OCI-LY1 (cell line): ENCODE data around the gene NPAS3.

Experiments used
- H2AFZ ChIP-seq: fragments of 200-600 bp; sonication (generic), shearing (Covaris generic); 2 replicates; pipeline ENCODE4 v1.6.0; 2014; ENCODE audit warnings: antibody characterized with exemption, mild to moderate bottlenecking, low read length
- H3F3A ChIP-seq: fragments of 200-600 bp; sonication (generic), shearing (Covaris generic); 2 replicates; pipeline ENCODE4 v1.6.0; 2014; ENCODE audit warnings: mild to moderate bottlenecking, antibody characterized with exemption, low read length, moderate library complexity; ENCODE audit not compliant: insufficient read depth
- H3K27ac ChIP-seq: fragments of 200-600 bp; sonication (generic); 2 replicates; pipeline ENCODE4 v1.5.1; 2014; ENCODE audit warnings: low read length, mixed run types, mild to moderate bottlenecking, low read depth; ENCODE audit not compliant: poor library complexity, severe bottlenecking
- H3K27me3 ChIP-seq: fragments of 200-600 bp; sonication (generic); 2 replicates; pipeline ENCODE4 v1.6.0; 2014; ENCODE audit warnings: antibody characterized with exemption, mild to moderate bottlenecking, low read length, moderate library complexity; ENCODE audit not compliant: insufficient read depth
- H3K36me3 ChIP-seq: fragments of 200-600 bp; sonication (generic); 2 replicates; pipeline ENCODE4 v1.6.1; 2014; ENCODE audit warnings: mild to moderate bottlenecking, antibody characterized with exemption, low read length, moderate library complexity, mixed read lengths; ENCODE audit not compliant: insufficient read depth
- H3K4me1 ChIP-seq: fragments of 200-600 bp; sonication (generic); 2 replicates; pipeline ENCODE4 v1.5.1; 2014; ENCODE audit warnings: mild to moderate bottlenecking, low read length, moderate library complexity; ENCODE audit not compliant: insufficient read depth, severe bottlenecking
- H3K4me2 ChIP-seq: fragments of 200-600 bp; sonication (generic), shearing (Covaris generic); 2 replicates; pipeline ENCODE4 v1.6.1; 2014; ENCODE audit warnings: low read length
- H3K4me3 ChIP-seq: fragments of 200-600 bp; sonication (generic); 2 replicates; pipeline ENCODE4 v1.5.1; 2014; ENCODE audit warnings: low read length, low read depth, mild to moderate bottlenecking, mixed read lengths; ENCODE audit not compliant: poor library complexity, severe bottlenecking
- H3K79me2 ChIP-seq: fragments of 200-600 bp; shearing (Covaris generic); 2 replicates; pipeline ENCODE4 v1.6.1; 2016; ENCODE audit warnings: mixed run types, low read length, mixed read lengths; ENCODE audit not compliant: insufficient read depth
- H3K9ac ChIP-seq: fragments of 200-600 bp; sonication (generic), shearing (Covaris generic); 2 replicates; pipeline ENCODE4 v1.6.1; 2014; ENCODE audit warnings: mild to moderate bottlenecking, low read length, mixed read lengths
- H3K9me2 ChIP-seq: fragments of 200-600 bp; sonication (generic), shearing (Covaris generic); 2 replicates; pipeline ENCODE4 v1.6.1; 2014; ENCODE audit warnings: low read depth, mild to moderate bottlenecking, low read length, mixed read lengths
- H3K9me3 ChIP-seq: fragments of 200-600 bp; shearing (Covaris generic); 2 replicates; pipeline ENCODE4 v1.6.1; 2014; ENCODE audit warnings: low read length, mixed read lengths
- H4K20me1 ChIP-seq: fragments of 200-600 bp; sonication (generic), shearing (Covaris generic); 2 replicates; pipeline ENCODE4 v1.6.0; 2016; ENCODE audit warnings: mild to moderate bottlenecking, low read length; ENCODE audit not compliant: insufficient read depth
- EZH2 ChIP-seq: fragments of 200-600 bp; sonication (generic), shearing (Covaris generic); IDR thresholded peaks from 2 replicates; pipeline ENCODE4 v1.8.0; 2017; ENCODE audit warnings: borderline replicate concordance, mixed run types, mild to moderate bottlenecking, antibody characterized with exemption, low read length, moderate library complexity, mixed read lengths
- TF ChIP-seq, protein P1 (sequence below): fragments of 200-600 bp; sonication (generic), shearing (Covaris generic); IDR thresholded peaks from 2 replicates; pipeline ENCODE4 v1.5.1; 2017; ENCODE audit warnings: mild to moderate bottlenecking, antibody characterized with exemption, low read length, moderate library complexity, mixed read lengths

NPAS3 gene

DNA sequence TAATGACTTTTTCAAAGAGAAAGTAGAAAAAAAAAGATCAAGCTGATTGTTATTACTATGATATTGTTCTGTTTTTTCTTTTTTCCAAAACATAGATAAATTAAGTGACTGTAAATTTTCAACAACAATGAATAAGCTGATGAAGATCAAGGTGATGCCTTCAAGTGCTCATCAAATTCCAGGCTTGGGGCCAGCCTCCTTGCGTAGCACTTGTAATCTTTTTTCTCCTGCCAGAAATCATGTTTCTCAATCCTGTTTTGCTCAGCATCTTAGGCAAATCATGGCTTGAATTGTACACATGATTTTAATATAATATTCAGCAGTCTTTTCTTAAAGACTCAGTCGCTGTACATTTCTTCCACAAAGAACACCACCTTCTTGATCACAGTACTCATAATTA, 333.2 kb downstream of the NPAS3 start:
- H3K9me2 ChIP-seq: no peaks in the 10 kb centered on the region
- TF ChIP-seq, protein P1, sequence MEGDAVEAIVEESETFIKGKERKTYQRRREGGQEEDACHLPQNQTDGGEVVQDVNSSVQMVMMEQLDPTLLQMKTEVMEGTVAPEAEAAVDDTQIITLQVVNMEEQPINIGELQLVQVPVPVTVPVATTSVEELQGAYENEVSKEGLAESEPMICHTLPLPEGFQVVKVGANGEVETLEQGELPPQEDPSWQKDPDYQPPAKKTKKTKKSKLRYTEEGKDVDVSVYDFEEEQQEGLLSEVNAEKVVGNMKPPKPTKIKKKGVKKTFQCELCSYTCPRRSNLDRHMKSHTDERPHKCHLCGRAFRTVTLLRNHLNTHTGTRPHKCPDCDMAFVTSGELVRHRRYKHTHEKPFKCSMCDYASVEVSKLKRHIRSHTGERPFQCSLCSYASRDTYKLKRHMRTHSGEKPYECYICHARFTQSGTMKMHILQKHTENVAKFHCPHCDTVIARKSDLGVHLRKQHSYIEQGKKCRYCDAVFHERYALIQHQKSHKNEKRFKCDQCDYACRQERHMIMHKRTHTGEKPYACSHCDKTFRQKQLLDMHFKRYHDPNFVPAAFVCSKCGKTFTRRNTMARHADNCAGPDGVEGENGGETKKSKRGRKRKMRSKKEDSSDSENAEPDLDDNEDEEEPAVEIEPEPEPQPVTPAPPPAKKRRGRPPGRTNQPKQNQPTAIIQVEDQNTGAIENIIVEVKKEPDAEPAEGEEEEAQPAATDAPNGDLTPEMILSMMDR: no peak
- TF ChIP-seq EZH2: no peak
- H4K20me1 ChIP-seq: no peaks in the 10 kb centered on the region
- no peak overlapping the region for H3K4me2 ChIP-seq
- no peak overlapping the region for H2AFZ ChIP-seq
- H3K4me1 ChIP-seq: peaks cover 27% of the 10 kb centered on the region
- H3K9ac ChIP-seq: no peak overlapping the region
- H3K27me3 ChIP-seq: no peaks in the 10 kb centered on the region
- H3K27ac ChIP-seq: no peak overlapping the region
- H3K9me3 ChIP-seq: no peaks in the 10 kb centered on the region
- no peak overlapping the region for H3K4me3 ChIP-seq
- no peaks in the 10 kb centered on the region for H3K36me3 ChIP-seq
- H3F3A ChIP-seq: no peaks in the 10 kb centered on the region
- no peaks in the 10 kb centered on the region for H3K79me2 ChIP-seq

DNA sequence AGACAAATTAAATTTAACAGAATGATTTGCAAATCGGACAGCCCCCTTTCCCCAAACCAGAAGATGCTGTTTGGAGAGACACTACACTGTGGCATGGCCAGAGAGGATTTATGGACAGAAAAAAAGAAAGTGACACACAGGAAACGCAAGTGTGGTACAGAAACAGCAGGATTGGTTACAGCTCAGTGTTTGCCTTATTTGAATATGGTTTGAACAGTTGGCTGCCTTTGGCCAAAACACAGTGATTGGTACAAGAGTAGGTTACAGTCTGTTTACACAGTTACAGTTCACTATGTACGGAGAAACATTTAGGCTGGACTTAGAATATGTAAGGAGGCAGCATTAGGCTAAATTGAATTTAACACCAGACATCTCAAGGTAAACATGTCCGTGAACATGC, 335.3 kb downstream of the NPAS3 start:
- H3K27me3 ChIP-seq: no peaks in the 10 kb centered on the region
- H2AFZ ChIP-seq: no peak overlapping the region
- no peaks in the 10 kb centered on the region for H3K79me2 ChIP-seq
- H3K27ac ChIP-seq: peak overlapping the region; percentile 65
- peak overlapping the region; percentile 26; the same call in 1 of the 2 replicates for H3K4me2 ChIP-seq
- H3K36me3 ChIP-seq: no peaks in the 10 kb centered on the region
- H3F3A ChIP-seq: no peaks in the 10 kb centered on the region
- H3K4me1 ChIP-seq: peaks cover 29% of the 10 kb centered on the region
- no peaks in the 10 kb centered on the region for H3K9me3 ChIP-seq
- no peaks in the 10 kb centered on the region for H3K9me2 ChIP-seq
- no peak overlapping the region; the same call in 1 of the 2 replicates for H3K9ac ChIP-seq
- TF ChIP-seq, protein P1: no peak
- H3K4me3 ChIP-seq: peak overlapping the region; percentile 21
- H4K20me1 ChIP-seq: no peaks in the 10 kb centered on the region

GRCh38 chr14:33275879-33276278, 337.2 kb downstream of the NPAS3 start:
- Histone ChIP-seq H3K27ac (no peak overlapping the region), H3K4me3 (no peak overlapping the region), H4K20me1 (no peaks in the 10 kb centered on the region), H2AFZ (no peak overlapping the region), H3K4me1 (peaks cover 44% of the 10 kb centered on the region), H3F3A (no peaks in the 10 kb centered on the region), H3K36me3 (no peaks in the 10 kb centered on the region), H3K79me2 (no peaks in the 10 kb centered on the region), H3K27me3 (no peaks in the 10 kb centered on the region), H3K9ac (no peak overlapping the region), H3K4me2 (no peak overlapping the region), H3K9me2 (no peaks in the 10 kb centered on the region), H3K9me3 (no peaks in the 10 kb centered on the region)
- TF ChIP-seq, protein P1: no peak
- TF ChIP-seq EZH2: no peak
